Stimulated activated CD8-positive, alpha-beta memory T cell treated with anti-CD3 and anti-CD28 coated beads, Interleukin-12 subunit alpha, Interleukin-12 subunit beta, amount 100 ng/mL, for 24 hours (primary cell): Measurements from ENCODE around the gene SP5.
"Not testable (repeated sequence)": the region's sequence is repeated elsewhere in the genome, so short reads cannot be mapped to it uniquely, and the experiment has no call there.

Experiments
- DNase-seq: peaks from one replicate; pipeline ENCODE4 v3.0.0-alpha.2; 2020; ENCODE audit errors: extremely low read depth

The SP5 gene

GRCh38 chr2:170739048-170739447 lies 23.9 kb downstream of the SP5 start:
- no peak for DNase-seq

GRCh38 chr2:170739507-170740046 lies 24.4 kb downstream of the SP5 start:
- no peak for DNase-seq

GRCh38 chr2:170740660-170741059 lies 25.5 kb downstream of the SP5 start:
- no peak for DNase-seq

- DNase-seq: no peak
Measured at GRCh38 chr2:170742000-170742399, 26.9 kb downstream of the SP5 start.

- no peak for DNase-seq
Measured at GRCh38 chr2:170742896-170743529, 27.9 kb downstream of the SP5 start.

- no peak for DNase-seq
Measured at GRCh38 chr2:170743530-170744239, 28.5 kb downstream of the SP5 start.

GRCh38 chr2:170744248-170745002 lies 29.3 kb downstream of the SP5 start:
- DNase-seq: no peak

- DNase-seq: no peak
Measured at GRCh38 chr2:170745305-170745704, 30.2 kb downstream of the SP5 start.

- no peak for DNase-seq
Measured at GRCh38 chr2:170747921-170748320, 32.8 kb downstream of the SP5 start.

GRCh38 chr2:170751555-170751954 lies 36.4 kb downstream of the SP5 start:
- not testable (repeated sequence) for DNase-seq

- no peak for DNase-seq
Measured at GRCh38 chr2:170761572-170761971, 46.4 kb downstream of the SP5 start.

- DNase-seq: no peak
Measured at GRCh38 chr2:170762760-170763159, 47.6 kb downstream of the SP5 start.

GRCh38 chr2:170763232-170763631 lies 48.1 kb downstream of the SP5 start:
- no peak for DNase-seq

- DNase-seq: no peak
Measured at GRCh38 chr2:170764880-170765261, 49.7 kb downstream of the SP5 start.

- no peak for DNase-seq
Measured at GRCh38 chr2:170766693-170767092, 51.6 kb downstream of the SP5 start.
